Measurements from ENCODE around the gene TIGD1. TPM values are rescaled to one million over a fixed set of nuclear protein-coding genes. Genes with fewer than 3 reads are reported as not detected.

TIGD1 gene
- total and polyA plus RNA-seq, 12 donors, result 1.4 to 6.9 (median 2.0) TPM

- no peak overlapping the region for H3K4me3 ChIP-seq
- H3K9me3 ChIP-seq, result no peaks in the 10 kb centered on the region
- no peak for TF ChIP-seq CTCF (IDR thresholded peaks at IDR 0.05)
- peaks cover 5 to 100% (median 70%) of the 10 kb centered on the region in 9 donors for H3K36me3 ChIP-seq
- intact Hi-C loops (cut with DNase I), result no loop called here
- DNase-seq (no peak), ATAC-seq (no peak)
- H3K4me1 ChIP-seq, result peaks cover 0 to 4% (median 2%) of the 10 kb centered on the region in 9 donors
- no peaks in the 10 kb centered on the region for H3K27me3 ChIP-seq
- WGBS, 2 donors, result 85 to 90% methylated on average over 8 of the region's 8 CpGs
- no peak overlapping the region for H3K27ac ChIP-seq
Observed at GRCh38 chr2:232562515-232563151, 12.3 kb upstream of the TIGD1 start.

- no peaks in the 10 kb centered on the region for H3K9me3 ChIP-seq
- WGBS, 2 donors, result 83 to 91% methylated on average over 3 of the region's 3 CpGs
- intact Hi-C loops (cut with DNase I), result loop anchor here in 1 of 10 donors (1.0 kb wide), 1 partner anchor 33 kb away; no protein-coding TSS in a partner anchor
- peaks cover 5 to 39% (median 22%) of the 10 kb centered on the region in 9 donors for H3K4me1 ChIP-seq
- DNase-seq (no peak), ATAC-seq (no peak)
- peaks cover 0 to 86% (median 39%) of the 10 kb centered on the region in 9 donors for H3K36me3 ChIP-seq
- no peak overlapping the region for H3K27ac ChIP-seq
- no peaks in the 10 kb centered on the region for H3K27me3 ChIP-seq
- no peak overlapping the region for H3K4me3 ChIP-seq
- no peak for TF ChIP-seq CTCF (IDR thresholded peaks at IDR 0.05)
Observed at GRCh38 chr2:232556426-232556825, 6.1 kb upstream of the TIGD1 start.

- WGBS, 2 donors, result 96 to 97% methylated on average over 4 of the region's 4 CpGs
- Histone ChIP-seq H3K4me3 (peak overlapping the region in 9 of 10 donors; percentile 68 to 98 (median 92)), H3K4me1 (peaks cover 6 to 57% (median 25%) of the 10 kb centered on the region in 9 donors), H3K36me3 (peaks cover 0 to 50% (median 7%) of the 10 kb centered on the region in 9 donors), H3K9me3 (peaks cover 0 to 16% (median 9%) of the 10 kb centered on the region in 11 donors), H3K27me3 (no peaks in the 10 kb centered on the region), H3K27ac (peak overlapping the region in 1 of 10 donors; percentile 100)
- DNase-seq (no peak), ATAC-seq (no peak)
- intact Hi-C loops (cut with DNase I), result no loop called here
- TF ChIP-seq CTCF (IDR thresholded peaks at IDR 0.05), result no peak
Observed at GRCh38 chr2:232551776-232552175, 1.4 kb upstream of the TIGD1 start.

GRCh38 chr2:232551250-232551638, 887 bp upstream of the TIGD1 start:
- peaks cover 0 to 46% (median 3%) of the 10 kb centered on the region in 9 donors for H3K36me3 ChIP-seq
- peak overlapping the region; percentile 68 to 98 (median 92) for H3K4me3 ChIP-seq
- TF ChIP-seq CTCF (IDR thresholded peaks at IDR 0.05), result no peak
- intact Hi-C loops (cut with DNase I), result no loop called here
- H3K4me1 ChIP-seq, result peaks cover 6 to 63% (median 25%) of the 10 kb centered on the region in 9 donors
- peak overlapping the region in 8 of 10 donors; percentile 96 to 100 (median 98) for H3K27ac ChIP-seq
- ATAC-seq (no peak), DNase-seq (no peak)
- H3K9me3 ChIP-seq, result peaks cover 0 to 16% (median 9%) of the 10 kb centered on the region in 11 donors
- WGBS, 2 donors, result 12 to 15% methylated on average over 7 of the region's 7 CpGs
- H3K27me3 ChIP-seq, result no peaks in the 10 kb centered on the region
